Liver (tissue), 9 donors: Measurements from ENCODE around the gene ATXN10. TPM values are rescaled to one million over a fixed set of nuclear protein-coding genes. Genes with fewer than 3 reads are reported as not detected.

Source experiments
- DNase-seq: peaks from one replicate; pipeline ENCODE4 v3.0.0-alpha.2; 2017; ENCODE audit warnings: low spot score
- H3K27ac ChIP-seq, 2 donors: one replicate each; pipeline ENCODE4 v1.7.0; 2013; ENCODE audit warnings: inconsistent platforms in 2 of 2, low read length in 2 of 2, control low read depth in 1 of 2, low read depth in 1 of 2, mild to moderate bottlenecking in 1 of 2
- H3K27me3 ChIP-seq, 4 donors: one replicate each; pipeline versions ENCODE4 v1.6.1 to v1.7.0; 2013; ENCODE audit warnings: low read length in 3 of 4, inconsistent platforms in 1 of 4, mild to moderate bottlenecking in 1 of 4, moderate library complexity in 1 of 4; ENCODE audit not compliant: control insufficient read depth in 4 of 4, insufficient read depth in 4 of 4
- H3K36me3 ChIP-seq, 4 donors: one replicate each; pipeline versions ENCODE4 v1.6.1 to v1.7.0; 2013; ENCODE audit warnings: low read length in 3 of 4, mild to moderate bottlenecking in 3 of 4, low read depth in 1 of 4, moderate library complexity in 1 of 4; ENCODE audit not compliant: control insufficient read depth in 4 of 4, insufficient read depth in 3 of 4
- H3K4me1 ChIP-seq, 4 donors: one replicate each; pipeline versions ENCODE4 v1.6.1 to v1.7.0; 2013; ENCODE audit warnings: low read length in 3 of 4, mild to moderate bottlenecking in 3 of 4, moderate library complexity in 1 of 4; ENCODE audit not compliant: control insufficient read depth in 4 of 4, insufficient read depth in 4 of 4
- H3K4me3 ChIP-seq, 3 donors: one replicate each; pipeline versions ENCODE4 v1.6.1 to v1.7.0; 2013; ENCODE audit warnings: low read length in 3 of 3, control low read depth in 1 of 3, low read depth in 1 of 3, mild to moderate bottlenecking in 1 of 3
- H3K9ac ChIP-seq, 2 donors: one replicate each; pipeline ENCODE4 v1.7.0; 2013; ENCODE audit warnings: low read length in 2 of 2, mild to moderate bottlenecking in 2 of 2, moderate library complexity in 2 of 2, control low read depth in 1 of 2, low read depth in 1 of 2
- H3K9me3 ChIP-seq, 4 donors: one replicate each; pipeline versions ENCODE4 v1.6.1 to v1.7.0; 2013; ENCODE audit warnings: low read length in 3 of 4; ENCODE audit not compliant: control insufficient read depth in 4 of 4
- ATF3 ChIP-seq: IDR thresholded peaks from 2 replicates; pipeline ENCODE4 v1.6.1; 2016; ENCODE audit warnings: antibody characterized with exemption
- CTCF ChIP-seq: fragments of 150-350 bp; IDR thresholded peaks from 2 replicates; pipeline ENCODE4 v1.5.1; 2017; ENCODE audit warnings: improper control_type of control experiment, low read depth, low read length; ENCODE audit not compliant: missing input control
- EGR1 ChIP-seq, 2 donors: IDR thresholded peaks; 2 replicates each; pipeline ENCODE4 v1.6.1; 2016 to 2018; ENCODE audit warnings: antibody characterized with exemption in 2 of 2, low read depth in 2 of 2
- FOXA1 ChIP-seq: IDR thresholded peaks from 2 replicates; pipeline ENCODE4 v1.6.1; 2016; ENCODE audit warnings: antibody characterized with exemption
- FOXA2 ChIP-seq: IDR thresholded peaks from 2 replicates; pipeline ENCODE4 v1.6.1; 2016; ENCODE audit warnings: antibody characterized with exemption
- GABPA ChIP-seq, 2 donors: IDR thresholded peaks in 1 of 2; conservative IDR thresholded peaks in 1 of 2; 2 replicates each; pipeline ENCODE4 v1.6.1; 2016; ENCODE audit warnings: antibody characterized with exemption in 2 of 2, mild to moderate bottlenecking in 1 of 2, moderate library complexity in 1 of 2
- HNF4A ChIP-seq, 2 donors: conservative IDR thresholded peaks; 2 replicates each; pipeline ENCODE4 v1.6.1; 2016; ENCODE audit warnings: antibody characterized with exemption in 2 of 2, mild to moderate bottlenecking in 2 of 2
- HNF4G ChIP-seq: IDR thresholded peaks from 2 replicates; pipeline ENCODE4 v1.6.1; 2016; ENCODE audit warnings: antibody characterized with exemption
- JUND ChIP-seq, 2 donors: IDR thresholded peaks; 2 replicates each; pipeline ENCODE4 v1.6.1; 2016; ENCODE audit warnings: antibody characterized with exemption in 2 of 2
- MAX ChIP-seq: IDR thresholded peaks from 2 replicates; pipeline ENCODE4 v1.6.1; 2016; ENCODE audit warnings: antibody characterized with exemption
- NR2F2 ChIP-seq: IDR thresholded peaks from 2 replicates; pipeline ENCODE4 v1.6.1; 2016; ENCODE audit warnings: antibody characterized with exemption
- RAD21 ChIP-seq, 2 donors: IDR thresholded peaks; 2 replicates each; pipeline ENCODE4 v1.6.1; 2016; ENCODE audit warnings: antibody characterized with exemption in 2 of 2, mild to moderate bottlenecking in 2 of 2
- REST ChIP-seq: IDR thresholded peaks from 2 replicates; pipeline ENCODE4 v1.6.1; 2016; ENCODE audit warnings: antibody characterized with exemption, mild to moderate bottlenecking
- RXRA ChIP-seq, 2 donors: IDR thresholded peaks; 2 replicates each; pipeline ENCODE4 v1.6.1; 2017 to 2018; ENCODE audit warnings: antibody characterized with exemption in 2 of 2, mild to moderate bottlenecking in 1 of 2
- SP1 ChIP-seq: IDR thresholded peaks from 2 replicates; pipeline ENCODE4 v1.6.1; 2018; ENCODE audit warnings: antibody characterized with exemption, mild to moderate bottlenecking
- TAF1 ChIP-seq: conservative IDR thresholded peaks from 2 replicates; pipeline ENCODE4 v1.6.1; 2016; ENCODE audit warnings: antibody characterized with exemption, mild to moderate bottlenecking
- YY1 ChIP-seq: IDR thresholded peaks from 2 replicates; pipeline ENCODE4 v1.6.1; 2016; ENCODE audit warnings: antibody characterized with exemption, mild to moderate bottlenecking
- ZBTB33 ChIP-seq: IDR thresholded peaks from 2 replicates; pipeline ENCODE4 v1.6.1; 2016; ENCODE audit warnings: antibody characterized with exemption
- WGBS: extraction: QIAGEN DNeasy Blood & Tissue Kit; methylation state at CpG from one replicate; pipeline ENCODE4 v1.1.7; 2013; 5-methylcytosine and 5-hydroxymethylcytosine counted together
- polyA plus RNA-seq, 2 donors: library from polyadenylated mRNA; stranded (reverse) in 1 of 2; unstranded in 1 of 2; fragments of 200-250 nt in 1 of 2; fragments of >200 nt in 1 of 2; fragmentation: Nextera tagmentation in 1 of 2; extraction: Ambion mirVana in 1 of 2; gene quantifications; one replicate each; pipeline versions ENCODE4 v1.2.1 to v1.2.3, GENCODE V29; 2013 to 2015
- total RNA-seq, 2 donors: library from RNA; depleted of rRNA; stranded (reverse); fragments of >200 nt; gene quantifications; one replicate each; pipeline ENCODE4 v1.2.3, GENCODE V29; 2014
- donor health status: healthy.
- donor health status: healthy.
- donor health status: healthy.
- donor health status: healthy.
- donor health status: healthy.

The ATXN10 gene
- total and polyA plus RNA-seq, 4 donors, result 34.9 to 100 (median 69.7) TPM

- Histone ChIP-seq H3K27me3 (no peaks in the 10 kb centered on the region), H3K4me3 (no peak overlapping the region), H3K4me1 (peaks cover 2 to 16% (median 9%) of the 10 kb centered on the region in 4 donors), H3K27ac (peak overlapping the region; percentile 36 to 92), H3K9me3 (no peaks in the 10 kb centered on the region), H3K36me3 (peaks cover 0 to 7% (median 1%) of the 10 kb centered on the region in 4 donors), H3K9ac (no peak overlapping the region)
- TF ChIP-seq HNF4A (conservative IDR thresholded peaks at IDR 0.05), result peak in 1 of 2 donors; percentile 34
- TF ChIP-seq EGR1 (IDR thresholded peaks at IDR 0.05; ENCODE audit: low read depth in 2 of 2), result no peak
- peak; percentile 23 for TF ChIP-seq SP1
- no peak for DNase-seq
- 71% methylated on average over 5 of the region's 5 CpGs for WGBS
Measured at GRCh38 chr22:45709060-45709739, 37.6 kb downstream of the ATXN10 start.

- no peaks in the 10 kb centered on the region for H3K27me3 ChIP-seq
- H3K36me3 ChIP-seq, result peaks cover 0 to 7% (median 2%) of the 10 kb centered on the region in 4 donors
- H3K9ac ChIP-seq, result no peak overlapping the region
- no peaks in the 10 kb centered on the region for H3K9me3 ChIP-seq
- no peak for TF ChIP-seq REST
- TF ChIP-seq HNF4A (conservative IDR thresholded peaks at IDR 0.05), result peak in 1 of 2 donors; percentile 5
- no peak for TF ChIP-seq ATF3
- no peak for TF ChIP-seq YY1
- H3K27ac ChIP-seq, result peak overlapping the region; percentile 36 to 92
- no peak overlapping the region for H3K4me3 ChIP-seq
- peaks cover 2 to 16% (median 9%) of the 10 kb centered on the region in 4 donors for H3K4me1 ChIP-seq
- DNase-seq, result no peak
- 93% methylated on average over 2 of the region's 2 CpGs for WGBS
Measured at GRCh38 chr22:45709866-45710265, 38.2 kb downstream of the ATXN10 start.

GRCh38 chr22:45710469-45710868 is 38.8 kb downstream of the ATXN10 start:
- no peaks in the 10 kb centered on the region for H3K9me3 ChIP-seq
- H3K27me3 ChIP-seq, result no peaks in the 10 kb centered on the region
- no peak for TF ChIP-seq YY1
- no peak for TF ChIP-seq ZBTB33
- no peak for TF ChIP-seq EGR1 (IDR thresholded peaks at IDR 0.05; ENCODE audit: low read depth in 2 of 2)
- no peak for TF ChIP-seq HNF4G
- no peak for TF ChIP-seq GABPA (IDR thresholded peaks at IDR 0.05 in 1 of 2, conservative IDR thresholded peaks at IDR 0.05 in 1 of 2)
- no peak for TF ChIP-seq RAD21 (IDR thresholded peaks at IDR 0.05)
- no peak for TF ChIP-seq NR2F2
- TF ChIP-seq RXRA (IDR thresholded peaks at IDR 0.05), result no peak
- no peak for TF ChIP-seq MAX
- no peak for TF ChIP-seq FOXA2
- no peak for TF ChIP-seq CTCF
- no peak for TF ChIP-seq SP1
- no peak for TF ChIP-seq JUND (IDR thresholded peaks at IDR 0.05)
- no peak for TF ChIP-seq TAF1
- TF ChIP-seq HNF4A (conservative IDR thresholded peaks at IDR 0.05), result no peak
- no peak for TF ChIP-seq FOXA1
- H3K27ac ChIP-seq, result peak overlapping the region; percentile 28 to 92
- WGBS, result 85% methylated on average over 3 of the region's 3 CpGs
- DNase-seq, result no peak
- no peak overlapping the region for H3K4me3 ChIP-seq
- H3K9ac ChIP-seq, result no peak overlapping the region
- peaks cover 2 to 16% (median 9%) of the 10 kb centered on the region in 4 donors for H3K4me1 ChIP-seq
- peaks cover 0 to 7% (median 2%) of the 10 kb centered on the region in 4 donors for H3K36me3 ChIP-seq
